ENCODE measurements around the gene ACP7. TPM values are rescaled to one million over a fixed set of nuclear protein-coding genes. Genes with fewer than 3 reads are reported as not detected.

ACP7 gene
- total and polyA plus RNA-seq, 10 of the 15 experiments (the other 5 are each of a cell fraction or from before 2014, with no cell fraction given): not detected

DNA sequence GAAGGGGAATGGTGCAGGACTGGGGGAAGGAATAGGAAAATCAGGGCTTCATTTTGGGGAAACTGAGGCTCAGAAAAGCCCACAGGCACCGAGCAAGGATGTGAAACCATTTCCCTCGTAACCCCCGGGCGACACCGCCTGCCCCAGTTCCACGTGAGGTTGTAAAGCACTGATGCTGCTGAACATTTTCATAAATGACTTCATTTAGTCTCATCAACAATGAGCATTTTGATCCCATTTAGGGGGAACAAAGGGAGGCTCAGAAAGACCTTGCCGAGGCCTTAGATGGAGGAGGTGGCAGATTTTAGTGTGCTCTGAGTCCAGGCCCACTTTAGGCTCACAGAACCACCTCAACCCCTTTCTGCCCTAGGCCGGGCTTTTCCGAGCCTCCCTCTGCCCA is 31.3 kb upstream of the ACP7 start:
- ATAC-seq: no peak
- Histone ChIP-seq H3K9me3 (replicated peaks; ENCODE audit: control insufficient read depth, insufficient read depth, low read length) (no peaks in the 10 kb centered on the region; the same call in 2 of the 3 replicates), H3K27ac (ENCODE audit: control insufficient read depth, insufficient read depth) (no peak overlapping the region), H3K27me3 (replicated peaks in 1 of 2; ENCODE audit: control insufficient read depth in 2 of 2, insufficient read depth in 2 of 2, low read length in 1 of 2) (no peaks in the 10 kb centered on the region; a peak in 1 of 4 replicates), H3K4me3 (no peak overlapping the region), H3K9ac (ENCODE audit: control insufficient read depth, insufficient read depth, low read length) (no peak overlapping the region), H3K4me1 (ENCODE audit: control insufficient read depth, insufficient read depth, low read length) (no peaks in the 10 kb centered on the region), H3K79me2 (ENCODE audit: control insufficient read depth, insufficient read depth, low read length) (no peaks in the 10 kb centered on the region), H2AFZ (ENCODE audit: control insufficient read depth, low read depth, low read length) (no peak overlapping the region), H3K36me3 (ENCODE audit: control insufficient read depth in 2 of 2, insufficient read depth in 2 of 2, low read length in 1 of 2) (no peaks in the 10 kb centered on the region), H4K20me1 (ENCODE audit: control insufficient read depth, insufficient read depth) (no peaks in the 10 kb centered on the region), H3K4me2 (ENCODE audit: control insufficient read depth, insufficient read depth) (no peak overlapping the region)
- no TSS peak for BruUV-seq (replicated peaks)
- in situ Hi-C loops (cut with MboI) (no loop called here), intact Hi-C loops (cut with micrococcal nuclease; ENCODE audit: unreplicated experiment) (no loop called here)
- POLR2A ChIA-PET: interaction anchor here (0.6 to 0.7 kb wide), 2 partner anchors 17 to 1814 kb away, joined by 3 to 5 read pairs; no protein-coding TSS in a partner anchor
- RAD21 ChIA-PET (ENCODE audit: unreplicated experiment): interaction anchor here (1.7 to 2.6 kb wide), 2 partner anchors 15 to 91 kb away, joined by 5 to 13 read pairs; no protein-coding TSS in a partner anchor
- DNase-seq (ENCODE audit: low read depth, low spot score): no peak
- SMC1A ChIA-PET (ENCODE audit: uncharacterized antibody, unreplicated experiment): interaction anchor here (1.6 to 1.8 kb wide), 2 partner anchors 22 to 90 kb away, joined by 5 to 7 read pairs; no protein-coding TSS in a partner anchor
- WGBS (ENCODE audit: insufficient coverage, insufficient replicate concordance, low lambda C conversion rate, missing lambda C conversion rate): 44% methylated on average over 9 of the region's 9 CpGs
- CTCF ChIA-PET: interaction anchor here (0.6 to 3.8 kb wide), 7 partner anchors 10 to 98 kb away, joined by 3 to 35 read pairs (median 6); partner anchors contain the start of gene FBXO17
- FAIRE-seq: no peak
- TF ChIP-seq KDM1A (IDR thresholded peaks at IDR 0.05; ENCODE audit: borderline replicate concordance) (no peak), SMC3 (IDR thresholded peaks at IDR 0.05; ENCODE audit: borderline replicate concordance, low read length) (no peak), KAT2A (conservative IDR thresholded peaks at IDR 0.05; ENCODE audit: control insufficient read depth, low read depth, low read length) (no peak), SRF (IDR thresholded peaks at IDR 0.05; ENCODE audit: low read depth in 2 of 2, low read length in 2 of 2) (no peak), SMAD1 (IDR thresholded peaks at IDR 0.05; ENCODE audit: low read depth, partially characterized antibody) (no peak), SIX5 (IDR thresholded peaks at IDR 0.05; ENCODE audit: low read depth, low read length, severe bottlenecking) (no peak), TCF12 (IDR thresholded peaks at IDR 0.05; ENCODE audit: low read depth, low read length) (no peak), HDGF (IDR thresholded peaks at IDR 0.05) (no peak), GATAD2B (conservative IDR thresholded peaks at IDR 0.05; ENCODE audit: low read depth) (no peak), EP300 (IDR thresholded peaks at IDR 0.05; ENCODE audit: borderline replicate concordance in 1 of 2, control insufficient read depth in 1 of 2, low read depth in 2 of 2, low read length in 2 of 2) (no peak), BCL3 (IDR thresholded peaks at IDR 0.05; ENCODE audit: borderline replicate concordance, insufficient read depth, low read depth, low read length, poor library complexity, severe bottlenecking) (no peak), NRF1 (conservative IDR thresholded peaks at IDR 0.05; ENCODE audit: low read depth, low read length) (no peak), CBX3 (IDR thresholded peaks at IDR 0.05; ENCODE audit: borderline replicate concordance, low read depth) (no peak), CHD1 (IDR thresholded peaks at IDR 0.05; ENCODE audit: low read depth, low read length) (no peak), FOXM1 (IDR thresholded peaks at IDR 0.05; ENCODE audit: low read depth, low read length) (no peak), BMI1 (IDR thresholded peaks at IDR 0.05; ENCODE audit: borderline replicate concordance) (no peak), TARDBP (IDR thresholded peaks at IDR 0.05; ENCODE audit: borderline replicate concordance) (no peak), SUPT20H (IDR thresholded peaks at IDR 0.05; ENCODE audit: borderline replicate concordance, control insufficient read depth, low read depth, low read length) (no peak)
- TF ChIP-seq, protein P1, sequence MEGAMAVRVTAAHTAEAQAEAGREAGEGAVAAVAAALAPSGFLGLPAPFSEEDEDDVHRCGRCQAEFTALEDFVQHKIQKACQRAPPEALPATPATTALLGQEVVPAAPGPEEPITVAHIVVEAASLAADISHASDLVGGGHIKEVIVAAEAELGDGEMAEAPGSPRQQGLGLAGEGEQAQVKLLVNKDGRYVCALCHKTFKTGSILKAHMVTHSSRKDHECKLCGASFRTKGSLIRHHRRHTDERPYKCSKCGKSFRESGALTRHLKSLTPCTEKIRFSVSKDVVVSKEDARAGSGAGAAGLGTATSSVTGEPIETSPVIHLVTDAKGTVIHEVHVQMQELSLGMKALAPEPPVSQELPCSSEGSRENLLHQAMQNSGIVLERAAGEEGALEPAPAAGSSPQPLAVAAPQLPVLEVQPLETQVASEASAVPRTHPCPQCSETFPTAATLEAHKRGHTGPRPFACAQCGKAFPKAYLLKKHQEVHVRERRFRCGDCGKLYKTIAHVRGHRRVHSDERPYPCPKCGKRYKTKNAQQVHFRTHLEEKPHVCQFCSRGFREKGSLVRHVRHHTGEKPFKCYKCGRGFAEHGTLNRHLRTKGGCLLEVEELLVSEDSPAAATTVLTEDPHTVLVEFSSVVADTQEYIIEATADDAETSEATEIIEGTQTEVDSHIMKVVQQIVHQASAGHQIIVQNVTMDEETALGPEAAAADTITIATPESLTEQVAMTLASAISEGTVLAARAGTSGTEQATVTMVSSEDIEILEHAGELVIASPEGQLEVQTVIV (IDR thresholded peaks at IDR 0.05; ENCODE audit: borderline replicate concordance, partially characterized antibody): no peak
